Neural progenitor cell (in vitro differentiated cells): ENCODE data around the gene KRT78.

Experiments
- CTCF ChIP-seq: fragments of 200-600 bp; sonication (generic); IDR thresholded peaks from 2 replicates; pipeline ENCODE4 v1.5.1; 2017; ENCODE audit warnings: antibody characterized with exemption, mild to moderate bottlenecking
- EZH2 ChIP-seq: fragments of 200-600 bp; sonication (generic); IDR thresholded peaks from 2 replicates; pipeline ENCODE4 v1.6.1; 2017; ENCODE audit warnings: antibody characterized with exemption, mild to moderate bottlenecking, moderate library complexity
- EZH2phosphoT487 ChIP-seq: fragments of 200-600 bp; sonication (generic); IDR thresholded peaks from 2 replicates; pipeline ENCODE4 v1.6.1; 2017; ENCODE audit warnings: antibody characterized with exemption

- no peak for TF ChIP-seq EZH2
- no peak for TF ChIP-seq CTCF
- TF ChIP-seq EZH2phosphoT487 = no peak
Measured at GRCh38 chr12:52877242-52877641, 28.4 kb upstream of the KRT78 start.
